PFSK-1 (cell line): ENCODE results near the gene YIF1A.

ENCODE experiments used
- FOXP2 ChIP-seq: optimal IDR thresholded peaks from 2 replicates; pipeline ENCODE3; 2011; ENCODE audit warnings: borderline replicate concordance, control low read depth, inconsistent platforms; ENCODE audit not compliant: insufficient read depth; ENCODE audit errors: extremely low read length, extremely low read depth
- POLR2AphosphoS5 ChIP-seq: IDR thresholded peaks from 2 replicates; pipeline ENCODE4 v1.6.1; 2012; ENCODE audit warnings: low read depth, mild to moderate bottlenecking, control low read depth, low read length, moderate library complexity
- REST ChIP-seq, 2 experiments: IDR thresholded peaks; 2 replicates each; pipeline versions ENCODE4 v1.6.1 to v1.8.0; 2011 to 2012; ENCODE audit warnings: low read depth in 2 of 2, low read length in 2 of 2, control low read depth in 1 of 2, inconsistent platforms in 1 of 2, mild to moderate bottlenecking in 1 of 2, moderate library complexity in 1 of 2; ENCODE audit not compliant: insufficient read depth in 1 of 2

GRCh38 chr11:66272596-66272995 lies 16.3 kb downstream of the YIF1A start:
- TF ChIP-seq POLR2AphosphoS5 (no peak), FOXP2 (no peak), REST (IDR thresholded peaks at IDR 0.05; ENCODE audit: insufficient read depth in 1 of 2, low read depth in 2 of 2, low read length in 2 of 2) (no peak)
